HEK293 (cell line): ENCODE data around the gene COX6A2.

Experiments used
- ZBTB1 ChIP-seq: fragments of 450-650 bp; formaldehyde crosslinking; IDR thresholded peaks from 2 replicates; pipeline ENCODE4 v1.5.1; 2016; ENCODE audit warnings: missing biosample characterization, missing genetic modification characterization
- ZBTB21 ChIP-seq: fragments of 450-650 bp; formaldehyde crosslinking; IDR thresholded peaks from 2 replicates; pipeline ENCODE4 v1.5.1; 2017; ENCODE audit warnings: missing biosample characterization, missing genetic modification characterization
- ZBTB7A ChIP-seq: fragments of 450-650 bp; formaldehyde crosslinking; IDR thresholded peaks from 2 replicates; pipeline ENCODE4 v1.5.1; 2016; ENCODE audit warnings: low read depth, missing biosample characterization, missing genetic modification characterization
- ZNF561 ChIP-seq: fragments of 450-650 bp; IDR thresholded peaks from 2 replicates; pipeline ENCODE4 v1.5.1; 2018; ENCODE audit warnings: missing biosample characterization, missing genetic modification characterization, borderline replicate concordance
- TF ChIP-seq, protein P1 (sequence below): fragments of 450-650 bp; formaldehyde crosslinking; optimal IDR thresholded peaks from 2 replicates; pipeline ENCODE3; 2016; ENCODE audit warnings: missing biosample characterization, mild to moderate bottlenecking, missing genetic modification characterization
- TF ChIP-seq, protein P2 (sequence below): IDR thresholded peaks from 2 replicates; pipeline ENCODE4 v1.6.1; 2011; ENCODE audit warnings: mild to moderate bottlenecking, low read depth, low read length, borderline replicate concordance
- TF ChIP-seq, protein P3 (sequence below): fragments of 450-650 bp; IDR thresholded peaks from 2 replicates; pipeline ENCODE4 v1.5.1; 2018; ENCODE audit warnings: missing biosample characterization, missing genetic modification characterization
- TF ChIP-seq, protein P4 (sequence below): fragments of 450-650 bp; formaldehyde crosslinking; IDR thresholded peaks from 2 replicates; pipeline ENCODE4 v1.5.1; 2016; ENCODE audit warnings: missing biosample characterization, missing genetic modification characterization

DNA sequence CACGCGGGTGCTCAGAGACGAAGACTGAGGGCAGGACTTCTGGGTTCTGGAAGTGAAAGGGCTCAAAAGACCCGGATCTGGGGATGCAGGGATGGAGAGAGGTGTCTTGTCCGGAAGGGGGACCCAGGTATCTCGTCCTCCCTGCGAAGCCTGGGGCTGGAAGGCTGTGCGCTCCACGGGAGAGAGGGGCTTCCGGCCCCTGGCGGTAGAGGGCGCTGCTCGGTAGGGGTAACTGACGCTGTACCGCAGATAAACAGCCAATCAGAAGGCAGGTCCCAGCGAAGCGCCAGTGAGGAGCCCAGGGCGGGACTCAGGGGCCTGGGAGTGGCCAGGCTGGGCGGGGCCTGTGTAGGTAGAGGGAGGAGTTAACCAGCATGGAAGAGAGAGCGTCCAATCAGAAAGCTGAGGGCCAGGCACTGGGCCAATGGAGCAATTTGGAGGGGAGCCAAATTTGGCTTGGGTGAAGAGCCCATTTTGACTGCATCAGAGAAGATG lies 44.6 kb upstream of the COX6A2 start:
- no peak for TF ChIP-seq ZBTB21 (tag by site-specific recombination)
- TF ChIP-seq, protein P1, sequence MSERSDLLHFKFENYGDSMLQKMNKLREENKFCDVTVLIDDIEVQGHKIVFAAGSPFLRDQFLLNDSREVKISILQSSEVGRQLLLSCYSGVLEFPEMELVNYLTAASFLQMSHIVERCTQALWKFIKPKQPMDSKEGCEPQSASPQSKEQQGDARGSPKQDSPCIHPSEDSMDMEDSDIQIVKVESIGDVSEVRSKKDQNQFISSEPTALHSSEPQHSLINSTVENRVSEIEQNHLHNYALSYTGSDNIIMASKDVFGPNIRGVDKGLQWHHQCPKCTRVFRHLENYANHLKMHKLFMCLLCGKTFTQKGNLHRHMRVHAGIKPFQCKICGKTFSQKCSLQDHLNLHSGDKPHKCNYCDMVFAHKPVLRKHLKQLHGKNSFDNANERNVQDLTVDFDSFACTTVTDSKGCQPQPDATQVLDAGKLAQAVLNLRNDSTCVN (tag by site-specific recombination), result no peak
- no peak for TF ChIP-seq ZBTB7A (tag by site-specific recombination)
- TF ChIP-seq, protein P2, sequence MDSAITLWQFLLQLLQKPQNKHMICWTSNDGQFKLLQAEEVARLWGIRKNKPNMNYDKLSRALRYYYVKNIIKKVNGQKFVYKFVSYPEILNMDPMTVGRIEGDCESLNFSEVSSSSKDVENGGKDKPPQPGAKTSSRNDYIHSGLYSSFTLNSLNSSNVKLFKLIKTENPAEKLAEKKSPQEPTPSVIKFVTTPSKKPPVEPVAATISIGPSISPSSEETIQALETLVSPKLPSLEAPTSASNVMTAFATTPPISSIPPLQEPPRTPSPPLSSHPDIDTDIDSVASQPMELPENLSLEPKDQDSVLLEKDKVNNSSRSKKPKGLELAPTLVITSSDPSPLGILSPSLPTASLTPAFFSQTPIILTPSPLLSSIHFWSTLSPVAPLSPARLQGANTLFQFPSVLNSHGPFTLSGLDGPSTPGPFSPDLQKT, result no peak
- TF ChIP-seq, protein P3, sequence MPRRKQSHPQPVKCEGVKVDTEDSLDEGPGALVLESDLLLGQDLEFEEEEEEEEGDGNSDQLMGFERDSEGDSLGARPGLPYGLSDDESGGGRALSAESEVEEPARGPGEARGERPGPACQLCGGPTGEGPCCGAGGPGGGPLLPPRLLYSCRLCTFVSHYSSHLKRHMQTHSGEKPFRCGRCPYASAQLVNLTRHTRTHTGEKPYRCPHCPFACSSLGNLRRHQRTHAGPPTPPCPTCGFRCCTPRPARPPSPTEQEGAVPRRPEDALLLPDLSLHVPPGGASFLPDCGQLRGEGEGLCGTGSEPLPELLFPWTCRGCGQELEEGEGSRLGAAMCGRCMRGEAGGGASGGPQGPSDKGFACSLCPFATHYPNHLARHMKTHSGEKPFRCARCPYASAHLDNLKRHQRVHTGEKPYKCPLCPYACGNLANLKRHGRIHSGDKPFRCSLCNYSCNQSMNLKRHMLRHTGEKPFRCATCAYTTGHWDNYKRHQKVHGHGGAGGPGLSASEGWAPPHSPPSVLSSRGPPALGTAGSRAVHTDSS (tag by site-specific recombination), result no peak
- TF ChIP-seq, protein P4, sequence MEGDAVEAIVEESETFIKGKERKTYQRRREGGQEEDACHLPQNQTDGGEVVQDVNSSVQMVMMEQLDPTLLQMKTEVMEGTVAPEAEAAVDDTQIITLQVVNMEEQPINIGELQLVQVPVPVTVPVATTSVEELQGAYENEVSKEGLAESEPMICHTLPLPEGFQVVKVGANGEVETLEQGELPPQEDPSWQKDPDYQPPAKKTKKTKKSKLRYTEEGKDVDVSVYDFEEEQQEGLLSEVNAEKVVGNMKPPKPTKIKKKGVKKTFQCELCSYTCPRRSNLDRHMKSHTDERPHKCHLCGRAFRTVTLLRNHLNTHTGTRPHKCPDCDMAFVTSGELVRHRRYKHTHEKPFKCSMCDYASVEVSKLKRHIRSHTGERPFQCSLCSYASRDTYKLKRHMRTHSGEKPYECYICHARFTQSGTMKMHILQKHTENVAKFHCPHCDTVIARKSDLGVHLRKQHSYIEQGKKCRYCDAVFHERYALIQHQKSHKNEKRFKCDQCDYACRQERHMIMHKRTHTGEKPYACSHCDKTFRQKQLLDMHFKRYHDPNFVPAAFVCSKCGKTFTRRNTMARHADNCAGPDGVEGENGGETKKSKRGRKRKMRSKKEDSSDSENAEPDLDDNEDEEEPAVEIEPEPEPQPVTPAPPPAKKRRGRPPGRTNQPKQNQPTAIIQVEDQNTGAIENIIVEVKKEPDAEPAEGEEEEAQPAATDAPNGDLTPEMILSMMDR (tag by site-specific recombination), result no peak
- TF ChIP-seq ZNF561 (tag by site-specific recombination), result no peak
- TF ChIP-seq ZBTB1, result no peak
